ENCODE results near the gene COPS9.

DNA sequence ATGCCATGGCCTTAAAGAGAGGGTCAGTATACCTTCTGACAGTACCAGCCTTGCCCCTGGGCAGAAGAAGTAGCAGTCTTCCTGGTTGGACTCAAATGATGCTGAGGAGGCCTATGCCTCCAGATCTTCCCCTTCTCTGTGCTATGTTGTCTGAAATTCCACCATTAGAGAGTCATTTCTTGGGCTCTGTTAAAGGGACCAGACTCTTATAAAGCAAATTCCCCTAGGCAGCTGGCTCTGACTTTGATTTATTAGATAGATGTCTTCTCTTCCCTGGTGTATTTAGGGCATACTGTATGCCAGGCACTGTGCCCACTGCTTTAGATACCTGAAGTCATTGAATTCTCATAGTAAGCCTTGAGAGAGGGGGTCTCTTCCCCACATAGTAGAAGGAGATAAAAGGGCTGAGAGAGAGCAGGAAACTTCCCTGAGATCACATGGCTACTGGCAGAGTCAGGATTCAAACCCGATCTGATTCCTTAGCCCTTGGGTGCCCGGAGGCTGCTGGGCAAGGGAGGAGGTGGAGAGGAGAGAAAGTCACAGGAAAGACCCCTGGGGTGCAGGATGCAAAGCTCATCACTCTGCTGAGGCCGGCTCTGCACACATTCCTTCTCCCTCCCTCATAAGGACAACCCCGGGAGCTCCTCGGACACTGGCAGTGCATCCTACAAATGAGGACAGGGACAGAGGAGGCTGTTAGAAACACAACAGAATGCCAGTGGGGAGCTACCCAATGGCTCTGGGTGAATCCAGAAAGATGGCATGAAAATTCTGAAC lies 23.0 kb downstream of the COPS9 start:
- TF ChIP-seq, protein P1, sequence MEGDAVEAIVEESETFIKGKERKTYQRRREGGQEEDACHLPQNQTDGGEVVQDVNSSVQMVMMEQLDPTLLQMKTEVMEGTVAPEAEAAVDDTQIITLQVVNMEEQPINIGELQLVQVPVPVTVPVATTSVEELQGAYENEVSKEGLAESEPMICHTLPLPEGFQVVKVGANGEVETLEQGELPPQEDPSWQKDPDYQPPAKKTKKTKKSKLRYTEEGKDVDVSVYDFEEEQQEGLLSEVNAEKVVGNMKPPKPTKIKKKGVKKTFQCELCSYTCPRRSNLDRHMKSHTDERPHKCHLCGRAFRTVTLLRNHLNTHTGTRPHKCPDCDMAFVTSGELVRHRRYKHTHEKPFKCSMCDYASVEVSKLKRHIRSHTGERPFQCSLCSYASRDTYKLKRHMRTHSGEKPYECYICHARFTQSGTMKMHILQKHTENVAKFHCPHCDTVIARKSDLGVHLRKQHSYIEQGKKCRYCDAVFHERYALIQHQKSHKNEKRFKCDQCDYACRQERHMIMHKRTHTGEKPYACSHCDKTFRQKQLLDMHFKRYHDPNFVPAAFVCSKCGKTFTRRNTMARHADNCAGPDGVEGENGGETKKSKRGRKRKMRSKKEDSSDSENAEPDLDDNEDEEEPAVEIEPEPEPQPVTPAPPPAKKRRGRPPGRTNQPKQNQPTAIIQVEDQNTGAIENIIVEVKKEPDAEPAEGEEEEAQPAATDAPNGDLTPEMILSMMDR (IDR thresholded peaks at IDR 0.05) = no peak
- TF ChIP-seq POLR2A (IDR thresholded peaks at IDR 0.05) = no peak
